Kidney (tissue), 14 donors: ENCODE data around the gene EFEMP1. TPM values are rescaled to one million over a fixed set of nuclear protein-coding genes. Genes with fewer than 3 reads are reported as not detected.
A peak's percentile ranks its signal among the peaks of the same experiment; 100 is the strongest.

Experiments
- DNase-seq, 5 donors: peaks; one replicate each; pipeline ENCODE4 v3.0.0-alpha.2; 2013 to 2020
- FAIRE-seq: peaks from 2 replicates; lab custom pipeline; 2012; peaks lifted over from hg19 to GRCh38; lab: Jason Lieb, UNC
- H3K27ac ChIP-seq, 2 donors: one replicate each; pipeline ENCODE4 v1.7.0; 2013; ENCODE audit warnings: low read depth in 2 of 2, low read length in 2 of 2, inconsistent platforms in 1 of 2
- H3K27me3 ChIP-seq: one replicate; pipeline ENCODE4 v1.7.1; 2013; ENCODE audit warnings: low read length, inconsistent platforms; ENCODE audit not compliant: control insufficient read depth, insufficient read depth
- H3K36me3 ChIP-seq, 3 donors: one replicate each; pipeline versions ENCODE4 v1.7.0 to v1.7.1; 2013; ENCODE audit warnings: low read length in 3 of 3, control low read depth in 1 of 3, inconsistent platforms in 1 of 3; ENCODE audit not compliant: insufficient read depth in 3 of 3, control insufficient read depth in 2 of 3
- H3K4me1 ChIP-seq, 3 donors: one replicate each; pipeline versions ENCODE4 v1.7.0 to v1.7.1; 2013; ENCODE audit warnings: low read length in 3 of 3, inconsistent platforms in 1 of 3, low read depth in 1 of 3; ENCODE audit not compliant: control insufficient read depth in 2 of 3, insufficient read depth in 2 of 3
- H3K4me3 ChIP-seq, 3 donors: one replicate each; pipeline versions ENCODE4 v1.7.0 to v1.8.1; 2013; ENCODE audit warnings: low read length in 3 of 3, control low read depth in 1 of 3, inconsistent platforms in 1 of 3
- H3K9ac ChIP-seq, 3 donors: one replicate each; pipeline versions ENCODE4 v1.7.0 to v1.7.1; 2013; ENCODE audit warnings: low read length in 3 of 3, control low read depth in 1 of 3, inconsistent platforms in 1 of 3
- H3K9me3 ChIP-seq, 3 donors: one replicate each; pipeline versions ENCODE4 v1.7.0 to v1.7.1; 2013; ENCODE audit warnings: low read length in 3 of 3, control low read depth in 1 of 3, inconsistent platforms in 1 of 3; ENCODE audit not compliant: control insufficient read depth in 2 of 3, insufficient read depth in 1 of 3
- CTCF ChIP-seq: IDR thresholded peaks from 3 replicates; pipeline ENCODE4 v1.5.1; 2012; ENCODE audit warnings: mild to moderate bottlenecking, moderate library complexity, borderline replicate concordance; ENCODE audit not compliant: insufficient read depth; ENCODE audit errors: extremely low read depth
- intact Hi-C: fragments of 100-400 bp; cut with DNase I; formaldehyde crosslinking; loops from one replicate; pipeline ENCODE4 v1.11.1; 2022
- polyA plus RNA-seq: library from polyadenylated mRNA; stranded (reverse); fragments of 350-450 nt; fragmentation: Illumina TruSeq; extraction: RNeasy Lipid Tissue Mini Kit (QIAGEN cat#74804); gene quantifications from one replicate; pipeline ENCODE4 v1.2.3, GENCODE V29; 2014; ENCODE audit warnings: low read depth, low replicate concordance; ENCODE audit not compliant: insufficient read depth
- total RNA-seq: library from RNA; stranded (reverse); fragmentation: NEBNext Ultra II Directional; extraction: Animal tissue kit (Norgen Biotek cat#: 25700); gene quantifications from one replicate; pipeline ENCODE4 v1.2.1, GENCODE V29; 2021
- donor health status: control.
- donor health status: control.
- donor health status: control.
- donor health status: control.
- donor health status: control.
- donor health status: DM: yes; HTN: yes; CAD: no.
- donor health status: Normal renal cell carcinoma (clear cell type).

EFEMP1 gene
- total and polyA plus RNA-seq, 2 donors from 2014 or later: 68.4 to 171 TPM

DNA sequence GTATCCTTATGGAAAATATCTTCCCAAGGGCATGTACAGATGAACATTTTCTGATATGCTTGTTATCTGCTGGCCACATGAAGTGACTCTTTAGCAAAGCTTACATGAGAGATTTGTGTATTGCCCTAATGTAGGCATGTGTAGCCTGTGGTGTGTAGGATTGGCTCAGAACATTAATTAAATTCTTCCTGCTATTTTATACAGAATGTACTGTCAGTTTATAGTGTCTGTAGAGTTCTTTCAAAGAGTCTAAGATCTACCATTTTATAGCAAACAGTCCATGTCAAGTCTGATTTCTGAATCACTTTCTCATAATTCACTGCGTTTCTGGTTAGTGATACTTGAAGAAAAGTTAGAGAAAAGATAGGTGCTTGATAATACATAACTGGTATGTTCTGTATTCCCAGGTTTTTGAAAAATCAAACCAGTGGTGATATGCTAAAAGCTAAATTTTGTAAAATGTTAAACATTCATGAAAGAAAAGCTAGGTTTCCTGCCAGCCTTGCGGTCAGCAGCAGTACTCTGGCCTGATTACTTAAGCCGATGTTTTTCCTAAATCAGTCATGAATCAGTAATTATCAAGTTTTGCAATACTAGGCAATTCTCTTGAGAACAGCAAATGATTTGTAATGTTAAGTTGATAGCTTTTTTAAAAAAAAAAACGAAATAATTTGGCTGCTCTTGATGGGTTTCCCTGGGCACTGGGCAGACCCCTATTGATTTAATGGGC, 30.9 kb upstream of the EFEMP1 start:
- Histone ChIP-seq H3K4me3 (no peak overlapping the region), H3K9me3 (no peaks in the 10 kb centered on the region), H3K27ac (no peak overlapping the region), H3K27me3 (no peaks in the 10 kb centered on the region), H3K9ac (no peak overlapping the region), H3K4me1 (no peaks in the 10 kb centered on the region), H3K36me3 (no peaks in the 10 kb centered on the region)
- peak; percentile 6 for TF ChIP-seq CTCF
- DNase-seq (no peak), FAIRE-seq (no peak)
- intact Hi-C loops: no loop called here

DNA sequence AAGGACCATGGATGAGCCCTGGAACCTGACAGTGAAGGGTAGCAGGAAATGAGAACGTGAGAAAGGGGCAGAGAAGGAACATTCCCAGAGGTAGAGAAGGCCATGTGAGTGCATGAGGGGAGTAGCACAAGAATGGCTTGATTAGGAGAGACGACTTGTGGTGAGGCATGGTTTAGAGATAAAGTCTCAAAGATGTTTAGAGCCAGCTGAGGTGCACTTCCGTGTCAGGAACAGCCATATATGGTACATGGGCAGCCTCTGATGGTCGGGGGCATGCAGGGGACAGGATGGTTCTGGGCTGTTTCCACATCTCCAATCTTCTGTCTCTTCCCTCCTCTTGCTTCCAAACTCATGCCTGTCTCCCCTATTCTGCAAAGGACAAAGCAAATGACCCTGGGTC, 28.8 kb upstream of the EFEMP1 start:
- DNase-seq: no peak
- TF ChIP-seq CTCF: no peak
- no peaks in the 10 kb centered on the region for H3K36me3 ChIP-seq
- no peaks in the 10 kb centered on the region for H3K9me3 ChIP-seq
- H3K27me3 ChIP-seq: no peaks in the 10 kb centered on the region
- H3K27ac ChIP-seq: no peak overlapping the region
- FAIRE-seq: no peak
- H3K9ac ChIP-seq: no peak overlapping the region
- intact Hi-C loops: no loop called here
- no peak overlapping the region for H3K4me3 ChIP-seq
- H3K4me1 ChIP-seq: no peaks in the 10 kb centered on the region

GRCh38 chr2:55951533-55951932, 28.0 kb upstream of the EFEMP1 start:
- Histone ChIP-seq H3K36me3 (no peaks in the 10 kb centered on the region), H3K9ac (no peak overlapping the region), H3K27ac (no peak overlapping the region), H3K4me1 (no peaks in the 10 kb centered on the region), H3K9me3 (no peaks in the 10 kb centered on the region), H3K27me3 (no peaks in the 10 kb centered on the region), H3K4me3 (no peak overlapping the region)
- no peak for TF ChIP-seq CTCF
- no peak for FAIRE-seq
- intact Hi-C loops: no loop called here
- no peak for DNase-seq
